ENCODE data around the gene ZNF683. TPM values are rescaled to one million over a fixed set of nuclear protein-coding genes. Genes with fewer than 3 reads are reported as not detected.

Gene ZNF683
- total and polyA plus RNA-seq, 2 experiments from 2014 or later: not detected

DNA sequence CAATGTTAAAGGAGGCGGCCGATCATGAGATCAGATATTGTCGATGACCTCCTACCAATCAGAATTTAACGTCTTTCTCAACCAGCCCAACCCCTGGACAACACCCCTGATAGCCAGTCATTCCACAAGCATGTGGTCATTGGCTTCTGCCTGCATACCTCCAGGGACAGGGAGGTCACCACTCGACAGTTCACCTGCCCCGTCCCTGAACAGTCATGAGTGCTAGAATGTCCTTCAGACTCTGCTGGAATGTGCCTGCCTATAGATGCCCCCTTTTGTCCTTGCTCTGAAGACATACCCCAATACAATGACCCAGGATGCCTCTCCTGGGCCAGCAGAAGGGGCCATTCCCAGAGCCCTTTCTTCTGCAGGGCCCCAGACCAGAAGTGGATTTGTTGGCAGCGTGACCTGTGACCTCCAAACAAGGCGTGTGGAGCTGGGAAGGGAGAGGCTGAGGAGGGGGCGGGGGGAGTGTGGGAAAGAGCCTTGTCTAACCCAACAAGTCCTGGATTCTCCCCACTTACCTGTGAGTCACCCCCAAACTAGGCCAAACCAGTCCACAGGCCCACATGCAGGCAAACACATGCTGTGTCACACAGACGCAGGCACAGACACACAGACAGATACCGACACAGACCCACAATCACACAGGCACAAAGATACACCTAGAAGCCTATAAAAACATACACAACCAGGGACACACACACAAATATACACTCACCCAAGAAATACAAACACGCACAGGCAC, 20.8 kb downstream of the ZNF683 start:
- H3K4me2 ChIP-seq: no peak overlapping the region
- H3K79me2 ChIP-seq (replicated peaks; ENCODE audit: insufficient read depth): no peaks in the 10 kb centered on the region
- peak overlapping the region; percentile 57 for H3K27ac Mint-ChIP-seq
- no peak overlapping the region for H3K4me3 ChIP-seq
- H3K4me1 Mint-ChIP-seq: peaks cover 39% of the 10 kb centered on the region
- no peak overlapping the region; the same call in 2 of the 3 replicates for H3K4me3 Mint-ChIP-seq
- H3K36me3 Mint-ChIP-seq (ENCODE audit: low read depth): no peaks in the 10 kb centered on the region
- H3K27me3 ChIP-seq (ENCODE audit: insufficient read depth): no peaks in the 10 kb centered on the region
- no peaks in the 10 kb centered on the region for H3K9me3 Mint-ChIP-seq
- DNase-seq (ENCODE audit: low spot score) (no peak), ATAC-seq (no peak)
- no peaks in the 10 kb centered on the region for H3K9me2 ChIP-seq (ENCODE audit: insufficient read depth)
- H3F3A ChIP-seq (replicated peaks; ENCODE audit: low read depth): no peaks in the 10 kb centered on the region; the same call in 1 of the 2 replicates
- no peaks in the 10 kb centered on the region for H4K20me1 ChIP-seq (replicated peaks; ENCODE audit: insufficient read depth)
- H3K36me3 ChIP-seq (ENCODE audit: insufficient read depth): no peaks in the 10 kb centered on the region
- TF ChIP-seq NANOG (IDR thresholded peaks at IDR 0.05; ENCODE audit: borderline replicate concordance) (no peak), JUNB (IDR thresholded peaks at IDR 0.05; ENCODE audit: unreplicated experiment) (no peak), CTCF (conservative IDR thresholded peaks at IDR 0.05; ENCODE audit: low read depth in 2 of 2) (no peak), POLR2AphosphoS5 (IDR thresholded peaks at IDR 0.05; ENCODE audit: low read depth) (no peak), CREB1 (CRISPR knock-in tag; IDR thresholded peaks at IDR 0.05; ENCODE audit: low read depth) (no peak)
- peak overlapping the region; percentile 82; the same call in 1 of the 2 replicates for H3K27ac ChIP-seq (ENCODE audit: low read depth)
- peaks cover 20% of the 10 kb centered on the region for H3K4me1 ChIP-seq (ENCODE audit: insufficient read depth)
- peaks cover 17% of the 10 kb centered on the region for H3K27me3 Mint-ChIP-seq (ENCODE audit: insufficient read depth, low read depth, poor library complexity)
- no peak overlapping the region for H2AFZ ChIP-seq

- Mint-ChIP-seq H3K36me3 (ENCODE audit: low read depth) (no peaks in the 10 kb centered on the region), H3K4me3 (0 out of 3 replicates have a peak overlapping the region, but pooled peaks have one; percentile 6), H3K27ac (peak overlapping the region; percentile 78), H3K27me3 (ENCODE audit: insufficient read depth, low read depth, poor library complexity) (peaks cover 21% of the 10 kb centered on the region), H3K4me1 (peaks cover 38% of the 10 kb centered on the region), H3K9me3 (no peaks in the 10 kb centered on the region)
- no peak overlapping the region for H2AFZ ChIP-seq
- H3K79me2 ChIP-seq (replicated peaks; ENCODE audit: insufficient read depth): no peaks in the 10 kb centered on the region
- DNase-seq (ENCODE audit: low spot score) (peak; percentile 38), ATAC-seq (peak; percentile 39)
- H3F3A ChIP-seq (replicated peaks; ENCODE audit: low read depth): no peaks in the 10 kb centered on the region; the same call in 1 of the 2 replicates
- H3K27me3 ChIP-seq (ENCODE audit: insufficient read depth): no peaks in the 10 kb centered on the region
- no peaks in the 10 kb centered on the region for H4K20me1 ChIP-seq (replicated peaks; ENCODE audit: insufficient read depth)
- peaks cover 16% of the 10 kb centered on the region for H3K4me1 ChIP-seq (ENCODE audit: insufficient read depth)
- no peak overlapping the region for H3K4me3 ChIP-seq
- peak overlapping the region; percentile 62 for H3K4me2 ChIP-seq
- peak overlapping the region; percentile 82 for H3K27ac ChIP-seq (ENCODE audit: low read depth)
- H3K9me2 ChIP-seq (ENCODE audit: insufficient read depth): no peaks in the 10 kb centered on the region
- H3K36me3 ChIP-seq (ENCODE audit: insufficient read depth): no peaks in the 10 kb centered on the region
- TF ChIP-seq POLR2AphosphoS5 (IDR thresholded peaks at IDR 0.05; ENCODE audit: low read depth): no peak
- TF ChIP-seq STAT1 (IDR thresholded peaks at IDR 0.05; ENCODE audit: unreplicated experiment): no peak
- no peak for TF ChIP-seq ZNF462 (CRISPR knock-in tag; IDR thresholded peaks at IDR 0.05)
These were observed 21.6 kb downstream of the ZNF683 start for GRCh38 chr1:26350701-26351589.
